Renal cortical epithelial cell (primary cell): Measurements from ENCODE around the gene RARS2. TPM values are rescaled to one million over a fixed set of nuclear protein-coding genes. Genes with fewer than 3 reads are reported as not detected.

Experiments used
- DNase-seq: peaks from one replicate; pipeline ENCODE4 v3.0.0-alpha.2; 2011; ENCODE audit warnings: low read depth
- total RNA-seq: library from RNA; depleted of rRNA; stranded (reverse); fragments of >200 nt; gene quantifications from 2 replicates; pipeline ENCODE4 v1.2.3, GENCODE V29; 2014

RARS2 gene
- total RNA-seq, 1 donor from 2014 or later = 46.1 TPM

- DNase-seq = no peak
Observed at GRCh38 chr6:87573307-87574024, 16.3 kb downstream of the RARS2 start.

GRCh38 chr6:87572883-87573282, 16.9 kb downstream of the RARS2 start:
- DNase-seq = no peak

- no peak for DNase-seq
Observed at GRCh38 chr6:87572021-87572420, 17.8 kb downstream of the RARS2 start.

GRCh38 chr6:87561017-87561416, 28.8 kb downstream of the RARS2 start:
- no peak for DNase-seq

- no peak for DNase-seq
Observed at GRCh38 chr6:87558446-87558845, 31.3 kb downstream of the RARS2 start.

- DNase-seq = no peak
Observed at GRCh38 chr6:87555506-87555905, 34.3 kb downstream of the RARS2 start.

GRCh38 chr6:87553159-87553765, 36.5 kb downstream of the RARS2 start:
- no peak for DNase-seq

GRCh38 chr6:87551799-87552198, 38.0 kb downstream of the RARS2 start:
- no peak for DNase-seq

GRCh38 chr6:87544474-87544735, 45.4 kb downstream of the RARS2 start:
- DNase-seq = no peak

GRCh38 chr6:87543696-87544473, 45.9 kb downstream of the RARS2 start:
- DNase-seq = peak; percentile 10

GRCh38 chr6:87541744-87542143, 48.0 kb downstream of the RARS2 start:
- no peak for DNase-seq

- no peak for DNase-seq
Observed at GRCh38 chr6:87541041-87541440, 48.7 kb downstream of the RARS2 start.

GRCh38 chr6:87540539-87540938, 49.2 kb downstream of the RARS2 start:
- DNase-seq = no peak

GRCh38 chr6:87539554-87539953, 50.2 kb downstream of the RARS2 start:
- DNase-seq = no peak

- no peak for DNase-seq
Observed at GRCh38 chr6:87538510-87539260, 51.1 kb downstream of the RARS2 start.

- no peak for DNase-seq
Observed at GRCh38 chr6:87534377-87535047, 55.3 kb downstream of the RARS2 start.

GRCh38 chr6:87529221-87529620, 60.6 kb downstream of the RARS2 start:
- no peak for DNase-seq

GRCh38 chr6:87522686-87523085, 67.1 kb downstream of the RARS2 start:
- DNase-seq = no peak

GRCh38 chr6:87518453-87518852, 71.3 kb downstream of the RARS2 start:
- no peak for DNase-seq

- no peak for DNase-seq
Observed at GRCh38 chr6:87514831-87515230, 75.0 kb downstream of the RARS2 start.

- DNase-seq = no peak
Observed at GRCh38 chr6:87504441-87504840, 85.3 kb downstream of the RARS2 start.
